ENCODE measurements around the gene SLC38A3.

The SLC38A3 gene

DNA sequence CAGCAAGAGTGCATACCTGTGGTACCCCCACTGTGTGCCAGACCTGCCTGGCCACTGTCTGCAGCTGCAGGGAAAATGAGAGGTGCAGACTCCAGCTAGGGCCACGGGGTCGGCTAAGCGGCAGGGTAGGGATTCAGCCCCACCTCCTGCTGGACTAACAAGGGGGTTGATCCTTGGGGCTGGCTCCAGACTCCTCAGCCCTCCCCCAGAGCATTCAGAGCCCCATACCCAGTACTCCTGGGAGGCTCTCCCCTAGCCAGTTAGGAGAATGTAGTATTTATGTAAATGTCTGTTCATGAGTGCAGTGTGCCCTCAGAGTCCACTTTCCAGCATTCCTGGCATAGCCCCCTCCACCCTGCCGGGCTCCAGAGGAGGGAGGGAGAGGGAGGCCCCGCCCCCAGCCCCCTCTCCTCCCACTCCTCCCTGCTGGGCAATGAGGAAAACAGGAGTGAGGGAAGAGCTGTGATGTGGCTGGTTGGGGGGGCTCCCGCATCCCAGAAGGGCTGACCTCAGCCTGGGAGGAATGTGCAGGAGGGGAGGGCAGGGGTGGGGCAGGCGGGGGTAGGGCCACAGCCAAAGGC is 59.4 kb downstream of the SLC38A3 start:
- peak in 52 of 56 donors; percentile 34 to 88 (median 74) for DNase-seq

GRCh38 chr3:50264964-50265485 is 60.0 kb downstream of the SLC38A3 start:
- peak in 3 of 56 donors; percentile 32 to 66 (median 49) for DNase-seq

DNA sequence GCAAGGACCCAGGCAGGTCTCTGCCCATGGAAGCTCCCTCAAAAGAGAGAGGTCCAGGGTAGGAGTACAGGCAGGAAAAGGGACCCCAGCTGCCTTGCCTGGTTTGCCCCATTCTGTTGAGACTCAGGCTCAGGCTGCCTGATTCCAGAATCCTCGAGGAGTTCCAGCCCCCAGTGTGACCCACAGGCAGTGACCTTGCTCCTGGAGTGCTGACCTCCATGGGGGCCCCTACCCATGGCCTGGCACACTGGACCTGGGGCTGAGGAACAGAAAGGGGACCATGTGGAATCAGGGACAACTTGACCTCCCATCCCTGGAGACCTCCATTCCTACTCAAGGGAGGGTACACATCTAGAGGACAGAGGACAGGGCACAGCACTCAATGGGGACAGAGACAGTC is 60.5 kb downstream of the SLC38A3 start:
- no peak for DNase-seq

GRCh38 chr3:50266017-50266416 is 60.9 kb downstream of the SLC38A3 start:
- DNase-seq, result no peak

GRCh38 chr3:50266836-50267235 is 61.8 kb downstream of the SLC38A3 start:
- peak in 1 of 56 donors; percentile 59 for DNase-seq

DNA sequence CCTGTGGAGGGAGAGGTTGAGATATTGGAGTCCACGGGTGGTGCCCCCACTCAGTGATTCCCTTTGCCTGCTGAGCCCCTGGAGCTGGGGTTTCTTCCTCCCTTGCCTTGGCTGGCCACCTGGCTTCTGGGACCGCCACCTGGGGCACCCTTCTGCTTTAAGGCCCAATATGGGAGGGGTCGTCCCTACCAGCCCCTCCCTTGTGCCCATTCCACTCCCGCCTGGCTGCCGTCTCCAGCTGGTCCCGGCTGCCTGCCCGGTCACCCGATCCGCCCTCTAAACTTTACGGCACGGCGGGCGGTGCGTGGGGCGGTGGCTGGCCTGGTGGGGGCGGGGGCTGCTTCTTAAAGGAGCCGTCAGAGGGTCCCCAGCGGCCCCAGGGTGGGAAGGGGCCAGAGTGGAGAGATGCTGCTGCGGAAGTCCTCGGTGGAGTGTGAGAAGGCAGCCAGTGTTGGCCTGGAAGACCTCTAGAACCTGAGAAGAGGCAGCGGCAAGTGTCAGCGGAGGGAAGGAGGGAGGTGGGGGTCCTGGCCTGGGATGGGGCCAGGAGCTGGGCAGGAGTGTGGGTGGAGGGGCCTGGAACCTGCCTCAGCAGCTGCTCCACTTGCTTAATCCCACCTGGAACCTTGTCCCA is 62.3 kb downstream of the SLC38A3 start:
- peak in 48 of 56 donors; percentile 27 to 84 (median 62) for DNase-seq

- DNase-seq, result peak in 1 of 56 donors; percentile 36
Observed at GRCh38 chr3:50268276-50268675, 63.2 kb downstream of the SLC38A3 start.

GRCh38 chr3:50268703-50269451 is 63.8 kb downstream of the SLC38A3 start, which contains the start of gene SEMA3B:
TSS of gene SEMA3B (plus strand) at chr3:50269147. CDS start at chr3:50269241, 94 bp downstream.
- peak in 34 of 56 donors; percentile 21 to 76 (median 53) for DNase-seq

DNA sequence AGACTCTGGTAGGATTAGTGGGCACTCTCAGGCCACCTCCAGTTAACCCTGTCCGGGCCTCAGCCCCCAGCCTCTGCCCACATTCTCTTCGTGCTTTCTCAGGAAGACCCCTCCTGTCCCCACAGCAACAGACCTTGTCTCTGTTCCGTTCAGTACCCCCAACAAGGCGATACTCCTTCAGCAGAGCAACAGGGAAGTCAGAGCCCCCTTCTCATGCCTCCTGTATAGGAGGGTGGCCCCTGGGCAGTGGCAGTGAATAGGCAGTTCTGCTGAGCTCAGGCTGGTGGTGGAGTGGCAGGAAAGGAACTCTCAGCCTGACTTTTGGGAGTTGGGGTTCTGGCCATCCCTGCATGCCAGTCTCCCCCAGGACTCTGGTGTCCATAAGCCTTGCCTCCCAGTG is 64.4 kb downstream of the SLC38A3 start:
- no peak for DNase-seq

GRCh38 chr3:50269977-50270413 is 64.9 kb downstream of the SLC38A3 start:
- DNase-seq, result peak in 1 of 56 donors; percentile 42

DNA sequence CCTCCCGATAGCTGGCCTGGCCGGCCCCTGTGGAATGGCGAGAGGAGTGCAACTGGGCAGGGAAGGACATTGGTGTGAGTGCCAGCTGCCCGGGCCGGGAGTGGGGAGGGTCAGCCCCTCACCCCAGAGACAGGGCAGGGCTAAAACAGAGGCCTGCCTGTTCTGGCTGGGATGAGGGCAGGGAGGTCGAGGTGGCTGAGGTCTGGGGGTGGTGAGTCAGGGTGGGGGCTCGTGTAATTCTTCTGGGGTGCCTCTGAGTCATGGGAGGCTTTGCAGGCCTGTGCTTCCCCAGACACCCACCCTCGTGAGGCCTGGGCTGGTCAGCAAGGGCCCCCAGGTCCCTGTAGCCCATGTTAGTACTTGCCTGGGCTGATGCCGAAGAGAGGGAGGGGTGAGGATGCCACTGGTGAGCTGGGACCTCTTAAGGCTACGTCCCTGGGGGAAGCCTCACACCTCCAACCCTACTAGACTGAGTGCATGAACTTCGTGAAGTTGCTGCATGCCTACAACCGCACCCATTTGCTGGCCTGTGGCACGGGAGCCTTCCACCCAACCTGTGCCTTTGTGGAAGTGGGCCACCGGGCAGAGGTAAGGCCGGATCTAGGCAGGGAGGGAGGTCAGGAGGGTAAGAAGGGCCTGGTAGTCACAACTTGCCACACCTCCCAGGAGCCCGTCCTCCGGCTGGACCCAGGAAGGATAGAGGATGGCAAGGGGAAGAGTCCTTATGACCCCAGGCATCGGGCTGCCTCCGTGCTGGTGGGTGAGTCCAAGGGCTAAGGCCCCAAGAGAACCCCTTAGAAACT is 65.6 kb downstream of the SLC38A3 start:
- DNase-seq, result peak in 10 of 56 donors; percentile 15 to 53 (median 26)

Measured in nucleus accumbens (tissue), 56 donors.